Pancreas (tissue), 10 donors: ENCODE data around the gene ERI3. TPM values are rescaled to one million over a fixed set of nuclear protein-coding genes. Genes with fewer than 3 reads are reported as not detected.

Experiments
- ATAC-seq, 4 donors: fragments of 200-7000 bp; cut with Tn5 transposase; one replicate each; pipeline versions ENCODE4 v1.8.0 to v1.9.1; 2020; ENCODE audit warnings: mild to moderate bottlenecking in 4 of 4, moderate library complexity in 4 of 4
- DNase-seq, 6 donors: peaks; one replicate each; pipeline ENCODE4 v3.0.0-alpha.2; 2020
- FAIRE-seq: peaks from 2 replicates; lab custom pipeline; 2012; peaks lifted over from hg19 to GRCh38; lab: Jason Lieb, UNC
- H3K27ac ChIP-seq, 4 donors: fragments of 200-600 bp; sonication (generic); 1 replicate in 3 of 4; 2 replicates in 1 of 4; pipeline versions ENCODE4 v1.5.0 to v1.8.0; 2020
- H3K27me3 ChIP-seq, 4 donors: fragments of 200-600 bp; one replicate each; pipeline ENCODE4 v1.8.0; 2021
- H3K36me3 ChIP-seq, 3 donors: fragments of 200-600 bp; sonication (generic) in 1 of 3; one replicate each; pipeline versions ENCODE4 v1.5.0 to v1.8.0; 2020 to 2021
- H3K4me1 ChIP-seq, 3 donors: fragments of 200-600 bp; one replicate each; pipeline ENCODE4 v1.8.0; 2021
- H3K4me3 ChIP-seq, 4 donors: fragments of 200-600 bp; sonication (generic) in 2 of 4; one replicate each; pipeline versions ENCODE4 v1.5.0 to v1.8.0; 2020 to 2021
- H3K9me3 ChIP-seq, 4 donors: fragments of 200-600 bp; one replicate each; pipeline ENCODE4 v1.8.0; 2021
- CTCF ChIP-seq, 4 donors: fragments of 200-600 bp; sonication (generic) in 3 of 4; IDR thresholded peaks; one replicate each; pipeline versions ENCODE4 v1.5.0 to v1.8.0; 2021; ENCODE audit warnings: antibody characterized with exemption in 4 of 4
- WGBS, 2 donors: extraction: QIAGEN DNeasy Blood & Tissue Kit; methylation state at CpG; one replicate each; pipeline ENCODE4 v1.1.7; 2013; 5-methylcytosine and 5-hydroxymethylcytosine counted together
- intact Hi-C, 3 donors: fragments of 100-400 bp; cut with DNase I; formaldehyde crosslinking; loops; one replicate each; pipeline versions ENCODE4 v1.11.1 to v1.14.2; 2022
- polyA plus RNA-seq, 2 donors: library from polyadenylated mRNA; stranded (reverse); fragments of 200-250 nt; gene quantifications; one replicate each; pipeline ENCODE4 v1.2.3, GENCODE V29; 2013
- total RNA-seq, 6 donors: library from RNA; stranded (reverse); fragmentation: NEBNext Ultra II Directional in 4 of 6; extraction: Animal tissue kit (Norgen Biotek cat#: 25700) in 4 of 6; gene quantifications; one replicate each; pipeline versions ENCODE4 v1.2.1 to v1.2.4, GENCODE V29; 2021 to 2023
- donor health status: healthy with polysubstance abuse.
- donor health status: DM: no; HTN: no; CAD: no; lungs with moderate emphysema.
- donor health status: DM: no; HTN: no; CAD: no.
- donor health status: control.
- donor health status: control.
- donor health status: Bipolar disorder and iron deficiency.
- donor health status: DM: yes; HTN: yes; CAD: no.
- donor health status: DM: no; HTN: no; CAD: no.
- donor health status: DM: no; HTN: no; CAD: no.
- donor health status: DM: yes; HTN: yes; CAD: no.

ERI3 gene
- total and polyA plus RNA-seq, 8 donors = 18.9 to 33.7 (median 21.8) TPM

GRCh38 chr1:44268054-44268453 lies 87.0 kb downstream of the ERI3 start:
- H3K4me3 ChIP-seq = no peak overlapping the region
- H3K36me3 ChIP-seq = no peaks in the 10 kb centered on the region
- intact Hi-C loops = no loop called here
- H3K4me1 ChIP-seq = no peaks in the 10 kb centered on the region
- no peaks in the 10 kb centered on the region for H3K27me3 ChIP-seq
- no peak for DNase-seq
- ATAC-seq = no peak
- no peaks in the 10 kb centered on the region for H3K9me3 ChIP-seq
- TF ChIP-seq CTCF (IDR thresholded peaks at IDR 0.05) = no peak
- no peak overlapping the region for H3K27ac ChIP-seq
- 95 to 100% methylated on average over 1 of the region's 1 CpG for WGBS, 2 donors
- no peak for FAIRE-seq

- 89 to 96% methylated on average over 5 of the region's 5 CpGs for WGBS, 2 donors
- ATAC-seq (peak in 3 of 4 donors; percentile 31 to 76 (median 74)), FAIRE-seq (no peak), DNase-seq (no peak)
- no peaks in the 10 kb centered on the region for H3K9me3 ChIP-seq
- H3K4me1 ChIP-seq = no peaks in the 10 kb centered on the region
- H3K27ac ChIP-seq = no peak overlapping the region
- intact Hi-C loops = no loop called here
- no peaks in the 10 kb centered on the region for H3K36me3 ChIP-seq
- TF ChIP-seq CTCF (IDR thresholded peaks at IDR 0.05) = no peak
- no peaks in the 10 kb centered on the region for H3K27me3 ChIP-seq
- no peak overlapping the region for H3K4me3 ChIP-seq
Measured at GRCh38 chr1:44267438-44267837, 87.6 kb downstream of the ERI3 start.

GRCh38 chr1:44266400-44267344 lies 88.4 kb downstream of the ERI3 start:
- no peak for ATAC-seq
- no peaks in the 10 kb centered on the region for H3K36me3 ChIP-seq
- H3K9me3 ChIP-seq = no peaks in the 10 kb centered on the region
- no peak for TF ChIP-seq CTCF (IDR thresholded peaks at IDR 0.05)
- FAIRE-seq = no peak
- WGBS, 2 donors = 93 to 95% methylated on average over 6 of the region's 6 CpGs
- no peak for DNase-seq
- H3K27me3 ChIP-seq = no peaks in the 10 kb centered on the region
- H3K4me1 ChIP-seq = no peaks in the 10 kb centered on the region
- H3K27ac ChIP-seq = no peak overlapping the region
- intact Hi-C loops = no loop called here
- no peak overlapping the region for H3K4me3 ChIP-seq

- 97 to 99% methylated on average over 1 of the region's 1 CpG for WGBS, 2 donors
- no peaks in the 10 kb centered on the region for H3K36me3 ChIP-seq
- no peak for TF ChIP-seq CTCF (IDR thresholded peaks at IDR 0.05)
- intact Hi-C loops = no loop called here
- ATAC-seq (no peak), FAIRE-seq (no peak), DNase-seq (no peak)
- H3K27me3 ChIP-seq = no peaks in the 10 kb centered on the region
- H3K27ac ChIP-seq = no peak overlapping the region
- H3K4me3 ChIP-seq = no peak overlapping the region
- H3K4me1 ChIP-seq = no peaks in the 10 kb centered on the region
- no peaks in the 10 kb centered on the region for H3K9me3 ChIP-seq
Measured at GRCh38 chr1:44265656-44266358, 89.2 kb downstream of the ERI3 start.
